Epithelial cell of esophagus (primary cell): ENCODE measurements around the gene SMIM36.

Source experiments
- DNase-seq: peaks from one replicate; pipeline ENCODE4 v3.0.0; 2010; ENCODE audit warnings: low read depth
- H3K4me3 ChIP-seq: 2 replicates; pipeline ENCODE4 v1.5.1; 2011; ENCODE audit warnings: mild to moderate bottlenecking, low read length, control low read depth
- TF ChIP-seq, protein P1 (sequence below): IDR thresholded peaks from 2 replicates; pipeline ENCODE4 v1.5.1; 2011; ENCODE audit warnings: low read depth, mild to moderate bottlenecking, low read length, control low read depth, inconsistent platforms; ENCODE audit not compliant: insufficient read depth; ENCODE audit errors: missing control alignments

The SMIM36 gene

GRCh38 chr17:55510986-55511721, at the start of gene SMIM36:
TSS of gene SMIM36 (minus strand) at chr17:55511452.
- TF ChIP-seq, protein P1, sequence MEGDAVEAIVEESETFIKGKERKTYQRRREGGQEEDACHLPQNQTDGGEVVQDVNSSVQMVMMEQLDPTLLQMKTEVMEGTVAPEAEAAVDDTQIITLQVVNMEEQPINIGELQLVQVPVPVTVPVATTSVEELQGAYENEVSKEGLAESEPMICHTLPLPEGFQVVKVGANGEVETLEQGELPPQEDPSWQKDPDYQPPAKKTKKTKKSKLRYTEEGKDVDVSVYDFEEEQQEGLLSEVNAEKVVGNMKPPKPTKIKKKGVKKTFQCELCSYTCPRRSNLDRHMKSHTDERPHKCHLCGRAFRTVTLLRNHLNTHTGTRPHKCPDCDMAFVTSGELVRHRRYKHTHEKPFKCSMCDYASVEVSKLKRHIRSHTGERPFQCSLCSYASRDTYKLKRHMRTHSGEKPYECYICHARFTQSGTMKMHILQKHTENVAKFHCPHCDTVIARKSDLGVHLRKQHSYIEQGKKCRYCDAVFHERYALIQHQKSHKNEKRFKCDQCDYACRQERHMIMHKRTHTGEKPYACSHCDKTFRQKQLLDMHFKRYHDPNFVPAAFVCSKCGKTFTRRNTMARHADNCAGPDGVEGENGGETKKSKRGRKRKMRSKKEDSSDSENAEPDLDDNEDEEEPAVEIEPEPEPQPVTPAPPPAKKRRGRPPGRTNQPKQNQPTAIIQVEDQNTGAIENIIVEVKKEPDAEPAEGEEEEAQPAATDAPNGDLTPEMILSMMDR = no peak
- no peak within 1 kb of the TSS for H3K4me3 ChIP-seq
- DNase-seq = no peak

- DNase-seq = no peak
- TF ChIP-seq, protein P1 = no peak
- no peak overlapping the region for H3K4me3 ChIP-seq
Observed at GRCh38 chr17:55555772-55556171, 44.5 kb upstream of the SMIM36 start.

GRCh38 chr17:55549140-55549539, 37.9 kb upstream of the SMIM36 start:
- TF ChIP-seq, protein P1 = no peak

DNA sequence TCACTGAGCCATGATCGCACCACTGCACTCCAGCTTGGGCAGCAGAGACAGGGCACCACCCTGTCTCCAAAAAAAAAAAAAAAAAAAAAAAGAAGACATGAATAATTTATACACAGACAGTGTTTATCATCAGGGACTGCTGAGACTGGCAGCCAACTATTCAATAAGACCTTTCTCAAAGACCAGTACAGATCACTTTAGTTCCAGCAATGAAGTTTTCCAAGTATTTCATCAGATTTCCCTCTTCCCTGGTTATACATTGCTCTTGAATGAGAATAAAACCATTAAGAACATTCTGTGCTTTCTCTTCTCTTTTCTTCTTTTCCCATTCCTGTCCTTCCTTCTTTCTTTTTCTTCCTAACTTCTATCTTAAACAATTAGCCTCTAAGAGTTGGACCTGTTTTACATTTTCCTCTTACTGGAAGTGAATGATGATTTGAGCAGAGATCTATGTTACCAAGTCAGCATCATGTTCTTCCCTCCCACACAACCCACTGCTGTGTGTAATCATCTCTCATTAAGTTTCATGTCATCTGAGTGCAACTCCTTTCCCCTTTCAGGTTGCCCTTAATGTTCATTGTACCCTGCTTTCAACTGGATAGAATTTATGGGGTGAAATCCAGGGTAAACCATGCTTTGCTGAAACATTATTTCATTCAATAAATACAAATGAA, 35.9 kb upstream of the SMIM36 start:
- DNase-seq = no peak
- no peak overlapping the region for H3K4me3 ChIP-seq
- TF ChIP-seq, protein P1 = no peak

More at GRCh38 chr17:55549140-55549539, 37.9 kb upstream of the SMIM36 start:
- no peak overlapping the region for H3K4me3 ChIP-seq
- peak; percentile 22 for DNase-seq

- TF ChIP-seq, protein P1 = no peak
- H3K4me3 ChIP-seq = no peak overlapping the region
- no peak for DNase-seq
Observed at GRCh38 chr17:55546481-55546880, 35.2 kb upstream of the SMIM36 start.

DNA sequence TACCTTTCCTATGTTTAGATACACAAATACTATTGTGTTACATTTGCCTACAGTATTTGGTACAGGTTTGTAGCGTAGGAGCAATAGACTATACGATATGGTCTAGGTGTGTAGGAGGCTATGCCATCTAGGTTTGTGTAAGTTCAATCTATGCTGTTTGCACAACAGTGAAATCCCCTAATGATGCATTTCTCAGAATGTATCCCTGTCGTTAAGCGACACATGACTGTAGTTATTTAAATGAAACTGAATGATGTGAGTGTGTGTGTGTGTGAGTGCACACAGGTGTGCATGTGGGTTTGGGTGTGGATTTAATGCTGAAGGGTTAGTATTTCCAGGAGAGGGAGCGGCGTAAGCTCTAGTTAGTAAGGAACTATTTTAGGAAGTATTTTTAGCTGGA, 34.6 kb upstream of the SMIM36 start:
- TF ChIP-seq, protein P1 = no peak
- DNase-seq = no peak
- no peak overlapping the region for H3K4me3 ChIP-seq
